Natural killer cell (primary cell): ENCODE measurements around the gene PKP3. TPM values are rescaled to one million over a fixed set of nuclear protein-coding genes. Genes with fewer than 3 reads are reported as not detected.

Source experiments
- ATAC-seq, 3 donors: fragments of 150-1000 bp in 2 of 3; fragments of 200-7000 bp in 1 of 3; cut with Tn5 transposase; 1 replicate in 1 of 3; 2 replicates in 2 of 3; pipeline ENCODE4 v1.10.0; 2021; ENCODE audit warnings: mild to moderate bottlenecking in 2 of 3, moderate library complexity in 2 of 3
- DNase-seq, 2 donors: peaks; one replicate each; pipeline versions ENCODE4 v3.0.0 to v3.0.0-alpha.2; 2013 to 2021; ENCODE audit warnings: mixed read lengths in 1 of 2
- H3K27ac ChIP-seq: one replicate; pipeline ENCODE4 v1.5.1; 2013; ENCODE audit warnings: mild to moderate bottlenecking, low read length
- H3K27me3 ChIP-seq: one replicate; pipeline ENCODE4 v1.6.1; 2013; ENCODE audit warnings: low read length; ENCODE audit not compliant: control insufficient read depth, insufficient read depth
- H3K36me3 ChIP-seq: one replicate; pipeline ENCODE4 v1.6.1; 2013; ENCODE audit warnings: low read length; ENCODE audit not compliant: control insufficient read depth, insufficient read depth
- H3K4me1 ChIP-seq: one replicate; pipeline ENCODE4 v1.6.1; 2013; ENCODE audit warnings: low read length; ENCODE audit not compliant: control insufficient read depth, insufficient read depth
- H3K4me3 ChIP-seq: one replicate; pipeline ENCODE4 v1.5.1; 2013; ENCODE audit warnings: low read length
- H3K9me3 ChIP-seq: one replicate; pipeline ENCODE4 v1.6.1; 2013; ENCODE audit warnings: low read length; ENCODE audit not compliant: control insufficient read depth, insufficient read depth
- H3K27ac Mint-ChIP-seq, 2 donors: one replicate each; pipeline ENCODE4 v1.8.0; 2022; ENCODE audit warnings: mild to moderate bottlenecking in 2 of 2, mixed read lengths in 2 of 2, moderate library complexity in 1 of 2
- H3K27me3 Mint-ChIP-seq, 2 donors: one replicate each; pipeline ENCODE4 v1.8.0; 2022; ENCODE audit warnings: low read depth in 2 of 2, mixed read lengths in 2 of 2
- H3K36me3 Mint-ChIP-seq: one replicate; pipeline ENCODE4 v1.8.0; 2022; ENCODE audit warnings: mixed read lengths
- H3K4me1 Mint-ChIP-seq, 2 donors: one replicate each; pipeline ENCODE4 v1.8.0; 2022; ENCODE audit warnings: mixed read lengths in 2 of 2
- H3K4me3 Mint-ChIP-seq: one replicate; pipeline ENCODE4 v1.8.0; 2022; ENCODE audit warnings: mild to moderate bottlenecking, moderate library complexity, mixed read lengths
- H3K9me3 Mint-ChIP-seq, 2 donors: one replicate each; pipeline ENCODE4 v1.8.0; 2022; ENCODE audit warnings: mixed read lengths in 2 of 2
- WGBS: methylation state at CpG from one replicate; pipeline ENCODE4 v1.1.7; 2013; ENCODE audit warnings: missing lambda C conversion rate; ENCODE audit not compliant: insufficient coverage; 5-methylcytosine and 5-hydroxymethylcytosine counted together
- intact Hi-C: fragments of 100-400 bp; cut with micrococcal nuclease; formaldehyde crosslinking; loops from one replicate; pipeline ENCODE4 v1.14.2; 2022
- total RNA-seq, 4 donors: library from RNA; stranded (reverse); fragments of 120-200 nt in 1 of 4; gene quantifications; one replicate each; pipeline versions ENCODE4 v1.2.3 to v1.2.4, GENCODE V29; 2013 to 2022
- TF ChIP-seq, protein P1 (sequence below): fragments of 200-600 bp; IDR thresholded peaks from one replicate; pipeline ENCODE4 v1.8.0; 2022; ENCODE audit warnings: antibody characterized with exemption

PKP3 gene
- total RNA-seq, 3 donors from 2014 or later (not counting 1 experiment from before 2014, with no cell fraction given), result 0.29 to 0.56 TPM; not detected in 1

GRCh38 chr11:420054-420910 is 26.3 kb downstream of the PKP3 start:
- H3K9me3 ChIP-seq, result no peaks in the 10 kb centered on the region
- no peak overlapping the region for H3K27ac ChIP-seq
- peaks cover 7 to 8% of the 10 kb centered on the region in 2 donors for H3K27me3 Mint-ChIP-seq
- intact Hi-C loops, result no loop called here
- no peak for ATAC-seq
- no peak overlapping the region for H3K4me3 ChIP-seq
- WGBS, result 91% methylated on average over 71 of the region's 71 CpGs
- peaks cover 6 to 27% of the 10 kb centered on the region in 2 donors for H3K4me1 Mint-ChIP-seq
- no peaks in the 10 kb centered on the region for H3K36me3 ChIP-seq
- TF ChIP-seq, protein P1, sequence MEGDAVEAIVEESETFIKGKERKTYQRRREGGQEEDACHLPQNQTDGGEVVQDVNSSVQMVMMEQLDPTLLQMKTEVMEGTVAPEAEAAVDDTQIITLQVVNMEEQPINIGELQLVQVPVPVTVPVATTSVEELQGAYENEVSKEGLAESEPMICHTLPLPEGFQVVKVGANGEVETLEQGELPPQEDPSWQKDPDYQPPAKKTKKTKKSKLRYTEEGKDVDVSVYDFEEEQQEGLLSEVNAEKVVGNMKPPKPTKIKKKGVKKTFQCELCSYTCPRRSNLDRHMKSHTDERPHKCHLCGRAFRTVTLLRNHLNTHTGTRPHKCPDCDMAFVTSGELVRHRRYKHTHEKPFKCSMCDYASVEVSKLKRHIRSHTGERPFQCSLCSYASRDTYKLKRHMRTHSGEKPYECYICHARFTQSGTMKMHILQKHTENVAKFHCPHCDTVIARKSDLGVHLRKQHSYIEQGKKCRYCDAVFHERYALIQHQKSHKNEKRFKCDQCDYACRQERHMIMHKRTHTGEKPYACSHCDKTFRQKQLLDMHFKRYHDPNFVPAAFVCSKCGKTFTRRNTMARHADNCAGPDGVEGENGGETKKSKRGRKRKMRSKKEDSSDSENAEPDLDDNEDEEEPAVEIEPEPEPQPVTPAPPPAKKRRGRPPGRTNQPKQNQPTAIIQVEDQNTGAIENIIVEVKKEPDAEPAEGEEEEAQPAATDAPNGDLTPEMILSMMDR, result no peak
- H3K4me1 ChIP-seq, result peaks cover 20% of the 10 kb centered on the region
- H3K4me3 Mint-ChIP-seq, result no peak overlapping the region
- H3K9me3 Mint-ChIP-seq, result peaks cover 4 to 7% of the 10 kb centered on the region in 2 donors
- no peaks in the 10 kb centered on the region for H3K27me3 ChIP-seq
- H3K36me3 Mint-ChIP-seq, result peaks cover 9% of the 10 kb centered on the region
- H3K27ac Mint-ChIP-seq, result no peak overlapping the region
- DNase-seq, result no peak

GRCh38 chr11:420911-421321 is 26.9 kb downstream of the PKP3 start:
- Mint-ChIP-seq H3K4me3 (no peak overlapping the region), H3K9me3 (peaks cover 4 to 8% of the 10 kb centered on the region in 2 donors), H3K4me1 (peaks cover 6 to 20% of the 10 kb centered on the region in 2 donors), H3K27ac (no peak overlapping the region), H3K27me3 (peaks cover 7 to 9% of the 10 kb centered on the region in 2 donors), H3K36me3 (peaks cover 9% of the 10 kb centered on the region)
- Histone ChIP-seq H3K9me3 (no peaks in the 10 kb centered on the region), H3K4me3 (no peak overlapping the region), H3K36me3 (no peaks in the 10 kb centered on the region), H3K4me1 (peaks cover 14% of the 10 kb centered on the region), H3K27ac (no peak overlapping the region), H3K27me3 (no peaks in the 10 kb centered on the region)
- intact Hi-C loops, result no loop called here
- DNase-seq (no peak), ATAC-seq (no peak)
- TF ChIP-seq, protein P1, result no peak
- WGBS, result 96% methylated on average over 21 of the region's 21 CpGs

- Mint-ChIP-seq H3K36me3 (peaks cover 9% of the 10 kb centered on the region), H3K27ac (no peak overlapping the region), H3K9me3 (peaks cover 4 to 8% of the 10 kb centered on the region in 2 donors), H3K4me3 (no peak overlapping the region), H3K4me1 (peaks cover 0 to 15% of the 10 kb centered on the region in 2 donors), H3K27me3 (peaks cover 7 to 9% of the 10 kb centered on the region in 2 donors)
- Histone ChIP-seq H3K4me3 (no peak overlapping the region), H3K9me3 (no peaks in the 10 kb centered on the region), H3K36me3 (no peaks in the 10 kb centered on the region), H3K27ac (no peak overlapping the region), H3K27me3 (no peaks in the 10 kb centered on the region), H3K4me1 (peaks cover 8% of the 10 kb centered on the region)
- 94% methylated on average over 10 of the region's 10 CpGs for WGBS
- DNase-seq (no peak), ATAC-seq (no peak)
- intact Hi-C loops, result no loop called here
- TF ChIP-seq, protein P1, result no peak
Observed at GRCh38 chr11:422249-422656, 28.2 kb downstream of the PKP3 start.
